Mononuclear cell (primary cell): ENCODE data around the gene PLOD1. TPM values are rescaled to one million over a fixed set of nuclear protein-coding genes. Genes with fewer than 3 reads are reported as not detected.
A peak's percentile ranks its signal among the peaks of the same experiment; 100 is the strongest.

Source experiments
- H3K27me3 ChIP-seq: 2 replicates; pipeline ENCODE4 v1.6.0; 2011; ENCODE audit warnings: low read length, control low read depth; ENCODE audit not compliant: insufficient read depth
- H3K4me1 ChIP-seq: 2 replicates; pipeline ENCODE4 v1.5.1; 2011; ENCODE audit warnings: mild to moderate bottlenecking, low read length, control low read depth; ENCODE audit not compliant: insufficient read depth
- H3K4me3 ChIP-seq: 2 replicates; pipeline ENCODE4 v1.5.1; 2011; ENCODE audit warnings: mild to moderate bottlenecking, low read length, moderate library complexity
- H3K9me3 ChIP-seq: 2 replicates; pipeline ENCODE4 v1.5.1; 2011; ENCODE audit warnings: low read depth, mild to moderate bottlenecking, control low read depth, low read length
- total RNA-seq: library from RNA; depleted of rRNA; stranded (reverse); fragments of >200 nt; gene quantifications from one replicate; pipeline ENCODE4 v1.2.3, GENCODE V29; 2012

Gene PLOD1
- total RNA-seq, 1 donor, result 21.8 TPM

- H3K4me1 ChIP-seq, result no peaks in the 10 kb centered on the region
- H3K27me3 ChIP-seq, result no peaks in the 10 kb centered on the region
- no peak overlapping the region for H3K4me3 ChIP-seq
- H3K9me3 ChIP-seq, result no peaks in the 10 kb centered on the region
Measured at GRCh38 chr1:11970441-11971185, 36.1 kb downstream of the PLOD1 start.

GRCh38 chr1:11977625-11978024 is 43.1 kb downstream of the PLOD1 start:
- H3K9me3 ChIP-seq, result no peaks in the 10 kb centered on the region

GRCh38 chr1:11978301-11978700 is 43.8 kb downstream of the PLOD1 start:
- Histone ChIP-seq H3K9me3 (no peaks in the 10 kb centered on the region), H3K4me1 (peaks cover 43% of the 10 kb centered on the region), H3K27me3 (no peaks in the 10 kb centered on the region), H3K4me3 (no peak overlapping the region)

More at GRCh38 chr1:11977625-11978024, 43.1 kb downstream of the PLOD1 start:
- H3K4me1 ChIP-seq, result peaks cover 42% of the 10 kb centered on the region
- H3K4me3 ChIP-seq, result no peak overlapping the region
- no peaks in the 10 kb centered on the region for H3K27me3 ChIP-seq

GRCh38 chr1:11979028-11979850 is 44.7 kb downstream of the PLOD1 start:
- H3K4me1 ChIP-seq, result peaks cover 52% of the 10 kb centered on the region
- no peaks in the 10 kb centered on the region for H3K9me3 ChIP-seq
- H3K27me3 ChIP-seq, result no peaks in the 10 kb centered on the region
- peak overlapping the region; percentile 88 for H3K4me3 ChIP-seq

- Histone ChIP-seq H3K4me3 (peak within 1 kb of the TSS; percentile 88), H3K4me1 (peaks cover 61% of the 10 kb centered on the region), H3K9me3 (no peaks in the 10 kb centered on the region), H3K27me3 (no peaks in the 10 kb centered on the region)
Measured at GRCh38 chr1:11979851-11980675, 45.5 kb downstream of the PLOD1 start, which contains the start of gene MFN2. Gene MFN2, plus strand, starts transcription at chr1:11980444. Its CDS starts 8,725 bp downstream, at chr1:11989169.

GRCh38 chr1:11980676-11980972 is 46.1 kb downstream of the PLOD1 start:
- Histone ChIP-seq H3K9me3 (no peaks in the 10 kb centered on the region), H3K27me3 (no peaks in the 10 kb centered on the region), H3K4me3 (peak overlapping the region; percentile 88), H3K4me1 (peaks cover 66% of the 10 kb centered on the region)

- Histone ChIP-seq H3K4me1 (peaks cover 75% of the 10 kb centered on the region), H3K9me3 (no peaks in the 10 kb centered on the region), H3K27me3 (no peaks in the 10 kb centered on the region), H3K4me3 (no peak overlapping the region)
Measured at GRCh38 chr1:11981378-11982009, 47.0 kb downstream of the PLOD1 start.

- Histone ChIP-seq H3K9me3 (no peaks in the 10 kb centered on the region), H3K27me3 (no peaks in the 10 kb centered on the region), H3K4me3 (no peak overlapping the region), H3K4me1 (peaks cover 80% of the 10 kb centered on the region)
Measured at GRCh38 chr1:11982010-11982392, 47.5 kb downstream of the PLOD1 start.

- no peaks in the 10 kb centered on the region for H3K27me3 ChIP-seq
- no peaks in the 10 kb centered on the region for H3K9me3 ChIP-seq
- H3K4me1 ChIP-seq, result peaks cover 64% of the 10 kb centered on the region
- no peak overlapping the region for H3K4me3 ChIP-seq
Measured at GRCh38 chr1:11984121-11984520, 49.6 kb downstream of the PLOD1 start.

- Histone ChIP-seq H3K4me3 (no peak overlapping the region), H3K4me1 (peaks cover 60% of the 10 kb centered on the region), H3K9me3 (no peaks in the 10 kb centered on the region)
Measured at GRCh38 chr1:11984576-11984975, 50.1 kb downstream of the PLOD1 start.

GRCh38 chr1:11985171-11985570 is 50.7 kb downstream of the PLOD1 start:
- Histone ChIP-seq H3K4me1 (peaks cover 56% of the 10 kb centered on the region), H3K27me3 (no peaks in the 10 kb centered on the region), H3K4me3 (no peak overlapping the region), H3K9me3 (no peaks in the 10 kb centered on the region)

More at GRCh38 chr1:11984576-11984975, 50.1 kb downstream of the PLOD1 start:
- H3K27me3 ChIP-seq, result no peaks in the 10 kb centered on the region

GRCh38 chr1:11985851-11986250 is 51.3 kb downstream of the PLOD1 start:
- no peaks in the 10 kb centered on the region for H3K9me3 ChIP-seq
- H3K4me3 ChIP-seq, result no peak overlapping the region
- H3K4me1 ChIP-seq, result peaks cover 53% of the 10 kb centered on the region
- no peaks in the 10 kb centered on the region for H3K27me3 ChIP-seq

GRCh38 chr1:11989669-11990068 is 55.2 kb downstream of the PLOD1 start:
- H3K4me1 ChIP-seq, result peaks cover 23% of the 10 kb centered on the region
- no peak overlapping the region for H3K4me3 ChIP-seq
- no peaks in the 10 kb centered on the region for H3K9me3 ChIP-seq
- no peaks in the 10 kb centered on the region for H3K27me3 ChIP-seq

- H3K4me3 ChIP-seq, result no peak overlapping the region
- H3K27me3 ChIP-seq, result no peaks in the 10 kb centered on the region
- H3K4me1 ChIP-seq, result peaks cover 15% of the 10 kb centered on the region
- H3K9me3 ChIP-seq, result no peaks in the 10 kb centered on the region
Measured at GRCh38 chr1:11990303-11991032, 56.0 kb downstream of the PLOD1 start.
